A549 (cell line): Measurements from ENCODE around the gene RGMB.

Experiments used
- CBX8 ChIP-seq: fragments of 200-600 bp; sonication (generic); IDR thresholded peaks from 2 replicates; pipeline ENCODE4 v1.6.1; 2016
- EHF ChIP-seq: fragments of 250-450 bp; sonication (Bioruptor Pico); IDR thresholded peaks from 2 replicates; pipeline ENCODE4 v1.5.0; 2020; ENCODE audit warnings: mild to moderate bottlenecking
- EHMT2 ChIP-seq: fragments of 200-600 bp; sonication (generic); IDR thresholded peaks from 2 replicates; pipeline ENCODE4 v1.6.1; 2016; ENCODE audit warnings: antibody characterized with exemption, low read depth, mild to moderate bottlenecking, moderate library complexity
- ESRRA ChIP-seq: fragments of 150-350 bp; IDR thresholded peaks from 2 replicates; pipeline ENCODE4 v1.6.1; 2014; ENCODE audit warnings: mild to moderate bottlenecking, low read length, borderline replicate concordance
- MYC ChIP-seq: IDR thresholded peaks from 2 replicates; pipeline ENCODE4 v1.6.1; 2012; ENCODE audit warnings: mild to moderate bottlenecking, inconsistent platforms, low read length, improper control_type of control experiment, borderline replicate concordance
- POLR2A ChIP-seq: IDR thresholded peaks from 2 replicates; pipeline ENCODE4 v1.6.1; 2012; ENCODE audit warnings: mild to moderate bottlenecking, low read length
- TF ChIP-seq, protein P1 (sequence below): fragments of >200 bp; sonication (Bioruptor Twin); formaldehyde crosslinking; IDR thresholded peaks from 3 replicates; pipeline ENCODE4 v1.5.1; 2016
- TF ChIP-seq, protein P2 (sequence below): IDR thresholded peaks from 2 replicates; pipeline ENCODE4 v1.6.1; 2012
- TF ChIP-seq, protein P3 (sequence below): fragments of 250-450 bp; sonication (Bioruptor Pico); IDR thresholded peaks from 2 replicates; pipeline ENCODE4 v1.5.0; 2021; ENCODE audit warnings: mild to moderate bottlenecking, moderate library complexity, borderline replicate concordance

DNA sequence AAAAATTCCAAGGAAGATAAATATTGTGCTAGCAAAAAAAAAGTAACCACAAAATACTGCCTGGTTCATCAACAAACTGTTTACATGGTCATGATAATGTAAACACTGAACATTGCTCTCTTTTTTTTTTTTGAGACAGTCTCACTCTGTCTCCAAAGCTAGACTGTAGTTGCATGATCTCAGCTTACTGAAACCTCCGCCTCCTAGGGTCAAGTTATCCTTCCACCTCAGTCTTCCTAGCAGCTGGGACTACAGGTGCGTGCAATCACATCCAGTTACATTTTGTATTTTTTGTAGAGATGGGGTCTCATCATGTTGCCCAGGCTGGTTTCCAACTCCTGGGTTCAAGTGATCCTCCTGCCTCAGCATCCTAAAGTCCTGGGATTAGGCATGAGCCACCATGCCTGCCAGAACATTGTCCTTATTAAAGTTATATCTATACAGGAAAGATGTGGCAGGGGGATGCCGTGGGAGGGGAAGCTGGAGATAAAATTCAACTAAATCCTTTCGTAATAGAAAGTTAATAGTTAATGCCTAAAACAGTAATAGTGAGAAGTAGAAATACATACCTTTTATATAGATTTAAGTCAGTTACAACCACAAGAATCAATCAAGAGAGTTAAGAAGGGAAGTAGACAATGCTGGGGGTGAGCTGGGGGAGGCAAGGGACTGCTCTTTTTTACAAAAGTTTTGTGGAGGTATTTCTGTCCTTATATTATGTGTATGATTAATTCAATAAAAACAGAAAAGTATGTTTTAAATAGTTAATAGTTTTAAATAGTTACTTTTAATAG, 52.3 kb downstream of the RGMB start:
- TF ChIP-seq POLR2A (no peak), EHMT2 (no peak), CBX8 (no peak), EHF (no peak), MYC (no peak), ESRRA (no peak)
- TF ChIP-seq, protein P1, sequence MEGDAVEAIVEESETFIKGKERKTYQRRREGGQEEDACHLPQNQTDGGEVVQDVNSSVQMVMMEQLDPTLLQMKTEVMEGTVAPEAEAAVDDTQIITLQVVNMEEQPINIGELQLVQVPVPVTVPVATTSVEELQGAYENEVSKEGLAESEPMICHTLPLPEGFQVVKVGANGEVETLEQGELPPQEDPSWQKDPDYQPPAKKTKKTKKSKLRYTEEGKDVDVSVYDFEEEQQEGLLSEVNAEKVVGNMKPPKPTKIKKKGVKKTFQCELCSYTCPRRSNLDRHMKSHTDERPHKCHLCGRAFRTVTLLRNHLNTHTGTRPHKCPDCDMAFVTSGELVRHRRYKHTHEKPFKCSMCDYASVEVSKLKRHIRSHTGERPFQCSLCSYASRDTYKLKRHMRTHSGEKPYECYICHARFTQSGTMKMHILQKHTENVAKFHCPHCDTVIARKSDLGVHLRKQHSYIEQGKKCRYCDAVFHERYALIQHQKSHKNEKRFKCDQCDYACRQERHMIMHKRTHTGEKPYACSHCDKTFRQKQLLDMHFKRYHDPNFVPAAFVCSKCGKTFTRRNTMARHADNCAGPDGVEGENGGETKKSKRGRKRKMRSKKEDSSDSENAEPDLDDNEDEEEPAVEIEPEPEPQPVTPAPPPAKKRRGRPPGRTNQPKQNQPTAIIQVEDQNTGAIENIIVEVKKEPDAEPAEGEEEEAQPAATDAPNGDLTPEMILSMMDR, result no peak
- TF ChIP-seq, protein P2, sequence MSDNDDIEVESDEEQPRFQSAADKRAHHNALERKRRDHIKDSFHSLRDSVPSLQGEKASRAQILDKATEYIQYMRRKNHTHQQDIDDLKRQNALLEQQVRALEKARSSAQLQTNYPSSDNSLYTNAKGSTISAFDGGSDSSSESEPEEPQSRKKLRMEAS, result no peak
- TF ChIP-seq, protein P3, sequence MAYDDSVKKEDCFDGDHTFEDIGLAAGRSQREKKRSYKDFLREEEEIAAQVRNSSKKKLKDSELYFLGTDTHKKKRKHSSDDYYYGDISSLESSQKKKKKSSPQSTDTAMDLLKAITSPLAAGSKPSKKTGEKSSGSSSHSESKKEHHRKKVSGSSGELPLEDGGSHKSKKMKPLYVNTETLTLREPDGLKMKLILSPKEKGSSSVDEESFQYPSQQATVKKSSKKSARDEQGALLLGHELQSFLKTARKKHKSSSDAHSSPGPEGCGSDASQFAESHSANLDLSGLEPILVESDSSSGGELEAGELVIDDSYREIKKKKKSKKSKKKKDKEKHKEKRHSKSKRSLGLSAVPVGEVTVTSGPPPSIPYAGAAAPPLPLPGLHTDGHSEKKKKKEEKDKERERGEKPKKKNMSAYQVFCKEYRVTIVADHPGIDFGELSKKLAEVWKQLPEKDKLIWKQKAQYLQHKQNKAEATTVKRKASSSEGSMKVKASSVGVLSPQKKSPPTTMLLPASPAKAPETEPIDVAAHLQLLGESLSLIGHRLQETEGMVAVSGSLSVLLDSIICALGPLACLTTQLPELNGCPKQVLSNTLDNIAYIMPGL (CRISPR knock-in tag), result no peak
